GM10248 (cell line): ENCODE data around the gene DYNC2H1.

Experiments
- CTCF ChIA-PET: fragments of 300-600 bp; sonication (Branson Sonifier 250); formaldehyde crosslinking; extraction: SDS; loops from one replicate; lab custom pipeline; 2021; ENCODE audit warnings: antibody characterized with exemption; lab: Yijun Ruan, JAX
- POLR2A ChIA-PET: fragments of 350-650 bp; sonication (Branson Sonifier 250); formaldehyde crosslinking; extraction: SDS; loops from one replicate; lab custom pipeline; 2020; ENCODE audit warnings: antibody characterized with exemption; lab: Yijun Ruan, JAX
- DNase-seq: peaks from one replicate; pipeline ENCODE4 v3.0.0; 2012; ENCODE audit errors: extremely low spot score
- TF ChIP-seq, protein P1 (sequence below): IDR thresholded peaks from 2 replicates; pipeline ENCODE4 v1.5.1; 2012; ENCODE audit warnings: mild to moderate bottlenecking, low read depth; ENCODE audit errors: extremely low read depth, missing control alignments, control extremely low read depth

The DYNC2H1 gene

DNA sequence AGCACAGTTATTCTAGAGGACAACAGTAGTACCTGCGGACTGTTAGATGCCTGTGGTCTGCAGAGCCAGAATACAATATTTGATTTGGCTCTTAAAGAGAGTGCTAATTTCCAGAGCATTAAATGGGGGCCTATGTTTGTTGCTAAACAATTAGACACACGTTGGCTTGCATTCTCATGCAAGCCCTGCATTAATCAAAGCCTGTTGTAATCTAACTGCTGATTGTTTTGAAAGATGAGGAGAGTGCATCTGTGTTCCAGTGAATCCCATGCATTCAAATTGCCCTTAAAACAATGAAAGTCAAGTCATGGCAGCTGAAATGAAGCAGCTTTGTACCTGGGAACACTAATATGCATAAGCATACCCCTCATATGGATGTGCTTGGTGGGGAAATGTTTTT lies 419.4 kb downstream of the DYNC2H1 start:
- DNase-seq: no peak
- TF ChIP-seq, protein P1, sequence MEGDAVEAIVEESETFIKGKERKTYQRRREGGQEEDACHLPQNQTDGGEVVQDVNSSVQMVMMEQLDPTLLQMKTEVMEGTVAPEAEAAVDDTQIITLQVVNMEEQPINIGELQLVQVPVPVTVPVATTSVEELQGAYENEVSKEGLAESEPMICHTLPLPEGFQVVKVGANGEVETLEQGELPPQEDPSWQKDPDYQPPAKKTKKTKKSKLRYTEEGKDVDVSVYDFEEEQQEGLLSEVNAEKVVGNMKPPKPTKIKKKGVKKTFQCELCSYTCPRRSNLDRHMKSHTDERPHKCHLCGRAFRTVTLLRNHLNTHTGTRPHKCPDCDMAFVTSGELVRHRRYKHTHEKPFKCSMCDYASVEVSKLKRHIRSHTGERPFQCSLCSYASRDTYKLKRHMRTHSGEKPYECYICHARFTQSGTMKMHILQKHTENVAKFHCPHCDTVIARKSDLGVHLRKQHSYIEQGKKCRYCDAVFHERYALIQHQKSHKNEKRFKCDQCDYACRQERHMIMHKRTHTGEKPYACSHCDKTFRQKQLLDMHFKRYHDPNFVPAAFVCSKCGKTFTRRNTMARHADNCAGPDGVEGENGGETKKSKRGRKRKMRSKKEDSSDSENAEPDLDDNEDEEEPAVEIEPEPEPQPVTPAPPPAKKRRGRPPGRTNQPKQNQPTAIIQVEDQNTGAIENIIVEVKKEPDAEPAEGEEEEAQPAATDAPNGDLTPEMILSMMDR: no peak
- ChIA-PET POLR2A (no interaction called here), CTCF (interaction anchor here (0.9 kb wide), 1 partner anchor 10 kb away, joined by 4 read pairs; no protein-coding TSS in a partner anchor)

DNA sequence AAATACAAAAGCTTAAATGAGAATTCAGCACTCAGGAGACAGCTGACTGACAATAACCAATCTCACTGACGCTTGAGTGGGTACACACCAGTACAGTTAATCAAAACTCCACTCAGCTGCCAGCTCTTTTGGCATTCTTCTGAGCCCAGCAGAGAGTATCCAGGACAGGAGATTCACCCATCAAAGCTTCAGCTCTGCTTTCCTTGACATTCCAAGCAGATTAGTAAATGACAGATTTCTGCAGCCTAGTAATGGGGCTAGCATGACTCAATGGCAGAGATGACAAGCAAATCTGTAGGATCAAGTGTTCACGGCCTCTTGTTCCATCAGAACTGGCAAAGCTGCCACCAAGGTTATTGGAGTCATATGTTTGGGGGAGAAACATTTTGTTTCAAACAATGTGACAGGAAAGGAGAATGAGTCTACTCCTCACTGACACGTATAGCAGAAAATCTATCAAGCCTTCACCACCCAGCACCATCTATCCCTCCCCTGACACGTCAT lies 420.0 kb downstream of the DYNC2H1 start:
- DNase-seq: no peak
- ChIA-PET CTCF (interaction anchor here (0.9 kb wide), 1 partner anchor 10 kb away, joined by 4 read pairs; no protein-coding TSS in a partner anchor), POLR2A (no interaction called here)
- TF ChIP-seq, protein P1: no peak
